ENCODE results near the gene IQCE.

IQCE gene

GRCh38 chr7:2646680-2647571 is 88.1 kb downstream of the IQCE start:
- no peak for DNase-seq (ENCODE audit: low read depth)

DNA sequence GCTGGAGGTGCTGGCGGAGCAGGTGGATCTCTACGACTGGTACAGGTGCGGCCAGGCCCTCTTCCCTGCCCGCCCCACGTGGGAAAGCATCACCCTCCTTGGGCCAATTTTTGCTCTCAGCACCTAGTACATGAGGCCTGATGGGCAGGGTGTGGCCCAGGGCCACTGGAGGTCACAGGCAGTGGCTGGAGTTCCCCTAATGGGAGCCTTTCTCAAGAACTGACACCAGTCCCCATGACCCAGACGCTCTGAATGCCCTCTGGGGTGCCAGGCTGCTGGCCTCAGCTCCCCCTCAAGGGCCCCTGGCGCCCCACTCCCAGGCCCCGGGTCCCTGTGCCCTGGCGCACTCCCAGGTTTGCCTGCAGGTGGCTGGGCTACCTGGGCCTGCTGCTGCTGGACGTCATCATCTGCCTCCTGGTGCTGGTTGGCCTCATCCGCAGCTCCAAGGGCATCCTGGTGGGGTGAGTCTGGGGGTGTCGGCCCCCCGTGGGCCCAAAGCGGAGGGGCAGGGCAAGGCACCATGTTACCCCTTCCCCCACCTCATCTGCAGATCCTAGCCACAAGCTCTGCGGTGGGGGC is 88.9 kb downstream of the IQCE start:
- DNase-seq (ENCODE audit: low read depth) = no peak

DNA sequence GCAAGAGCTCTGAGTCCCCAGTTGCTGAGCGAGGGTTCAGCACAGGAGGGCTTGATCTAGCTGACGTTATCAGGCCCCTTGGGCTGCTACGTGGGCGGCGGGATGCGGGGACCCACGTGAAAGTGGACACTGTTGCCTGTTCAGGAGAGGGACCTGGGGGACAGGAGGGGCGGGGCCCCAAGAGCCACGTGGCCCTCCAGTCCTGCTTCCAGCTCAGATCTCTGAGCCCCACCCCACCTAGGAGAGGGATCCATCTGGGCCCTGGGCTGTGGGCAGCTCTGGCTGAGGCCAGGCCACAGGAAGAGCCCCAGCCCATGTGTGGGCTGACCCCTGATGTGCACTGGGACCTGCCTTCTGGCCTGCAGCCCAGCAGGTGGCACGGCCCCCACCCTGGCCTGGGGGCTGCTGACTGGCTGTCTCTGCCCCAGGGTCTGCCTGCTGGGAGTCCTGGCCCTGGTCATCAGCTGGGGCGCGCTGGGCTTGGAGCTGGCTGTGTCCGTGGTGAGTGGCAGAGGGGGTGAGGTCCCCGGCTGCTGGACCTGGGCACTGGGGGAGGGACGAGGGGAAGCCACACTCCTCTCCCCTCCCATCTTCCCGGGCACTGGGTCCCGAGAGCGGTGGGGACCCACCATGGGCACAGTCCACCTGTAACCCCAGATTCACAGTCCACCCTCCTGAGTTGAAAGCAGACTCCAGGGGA is 90.5 kb downstream of the IQCE start:
- DNase-seq (ENCODE audit: low read depth) = no peak

DNA sequence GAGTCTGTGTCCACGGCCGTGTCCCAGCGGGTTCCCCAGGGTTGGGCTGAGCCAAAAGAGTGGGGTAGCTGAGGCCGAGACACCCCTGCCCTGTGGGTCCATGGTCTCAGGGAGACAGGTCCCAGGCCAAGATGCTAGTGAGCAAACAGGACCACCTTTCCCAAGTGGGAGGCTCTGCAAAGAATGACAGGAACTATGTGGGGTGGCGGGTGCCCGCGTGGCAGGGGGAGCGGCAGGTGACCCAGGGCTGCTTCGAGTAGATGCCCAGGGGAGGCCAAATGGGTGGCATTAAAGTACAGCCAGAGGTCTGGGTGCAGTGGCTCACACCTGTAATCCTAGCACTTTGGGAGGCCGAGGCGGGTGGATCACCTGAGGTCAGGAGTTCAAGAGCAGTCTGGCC is 91.2 kb downstream of the IQCE start:
- no peak for DNase-seq (ENCODE audit: low read depth)

- DNase-seq (ENCODE audit: low read depth) = no peak
Observed at GRCh38 chr7:2650451-2650850, 91.7 kb downstream of the IQCE start.

GRCh38 chr7:2651336-2651735 is 92.6 kb downstream of the IQCE start:
- no peak for DNase-seq (ENCODE audit: low read depth)

GRCh38 chr7:2651847-2652735 is 93.3 kb downstream of the IQCE start:
- DNase-seq (ENCODE audit: low read depth) = no peak

GRCh38 chr7:2652736-2653060 is 93.9 kb downstream of the IQCE start:
- no peak for DNase-seq (ENCODE audit: low read depth)

- DNase-seq (ENCODE audit: low read depth) = no peak
Observed at GRCh38 chr7:2654059-2654458, 95.3 kb downstream of the IQCE start.

GRCh38 chr7:2655870-2656614 is 97.3 kb downstream of the IQCE start:
- no peak for DNase-seq (ENCODE audit: low read depth)

- DNase-seq (ENCODE audit: low read depth) = no peak
Observed at GRCh38 chr7:2657208-2657607, 98.4 kb downstream of the IQCE start.

GRCh38 chr7:2657920-2658671 is 99.3 kb downstream of the IQCE start:
- DNase-seq (ENCODE audit: low read depth) = no peak

DNA sequence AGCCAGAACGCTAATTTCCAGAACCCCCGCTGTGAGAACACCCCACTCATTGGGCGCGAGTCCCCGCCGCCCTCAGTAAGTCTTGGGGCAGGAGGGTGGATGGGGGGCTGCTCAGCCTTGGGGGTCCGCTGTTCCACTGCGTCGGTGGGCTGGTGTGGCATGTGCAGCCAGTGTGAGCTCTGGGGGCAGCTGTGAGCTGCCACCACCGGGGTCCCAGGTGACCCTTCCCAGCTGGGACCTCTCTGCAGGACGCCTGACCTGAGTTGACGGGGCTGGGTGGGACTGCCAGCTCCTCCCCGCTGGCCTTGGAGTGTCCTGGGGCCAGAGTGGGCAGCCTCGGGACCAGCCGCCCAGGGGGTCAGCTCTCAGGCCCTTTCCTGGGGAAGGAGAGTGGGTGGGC is 100.2 kb downstream of the IQCE start:
- no peak for DNase-seq (ENCODE audit: low read depth)

DNA sequence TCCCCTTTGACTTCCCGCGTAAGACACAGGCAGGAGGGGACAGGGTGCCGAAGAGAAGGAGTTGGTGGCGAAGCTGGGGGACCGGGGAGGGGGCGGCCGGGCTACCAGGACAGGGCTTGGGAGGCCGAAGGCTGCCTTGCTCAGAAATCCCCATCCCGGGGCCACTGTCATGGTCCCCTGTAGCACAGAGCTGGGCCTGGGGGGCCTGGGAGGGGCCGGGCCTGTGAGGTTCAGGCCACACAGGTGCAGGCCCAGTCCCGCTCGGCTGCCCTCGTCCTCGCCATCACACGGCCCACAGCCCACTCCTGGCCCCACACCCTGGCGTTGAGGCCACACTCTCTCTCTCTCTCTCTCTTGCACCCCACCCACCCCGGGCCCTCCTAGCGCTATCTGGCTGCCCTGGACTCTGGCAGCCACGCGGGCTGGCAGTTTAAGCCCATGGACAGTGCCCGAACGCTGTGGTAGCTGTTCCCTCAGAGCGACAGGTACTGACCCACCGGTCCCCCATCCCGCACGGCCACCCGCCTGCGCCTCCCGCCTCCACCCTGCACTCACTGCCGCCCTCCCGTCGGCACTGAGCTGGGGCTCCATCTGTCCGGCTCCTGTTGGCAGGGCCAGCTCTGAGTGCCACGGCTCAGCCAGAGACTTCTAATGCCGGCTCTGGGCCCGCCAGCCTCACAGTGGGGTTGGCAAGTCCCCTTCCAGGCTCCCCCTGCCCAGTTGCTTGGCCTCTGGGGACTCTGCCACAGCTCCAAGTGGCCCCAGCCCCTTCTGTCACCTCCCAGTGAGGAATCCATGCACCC is 101.0 kb downstream of the IQCE start:
- DNase-seq (ENCODE audit: low read depth) = no peak

GRCh38 chr7:2660359-2661095 is 101.7 kb downstream of the IQCE start:
- DNase-seq (ENCODE audit: low read depth) = no peak

GRCh38 chr7:2661096-2661449 is 102.3 kb downstream of the IQCE start:
- DNase-seq (ENCODE audit: low read depth) = no peak

DNA sequence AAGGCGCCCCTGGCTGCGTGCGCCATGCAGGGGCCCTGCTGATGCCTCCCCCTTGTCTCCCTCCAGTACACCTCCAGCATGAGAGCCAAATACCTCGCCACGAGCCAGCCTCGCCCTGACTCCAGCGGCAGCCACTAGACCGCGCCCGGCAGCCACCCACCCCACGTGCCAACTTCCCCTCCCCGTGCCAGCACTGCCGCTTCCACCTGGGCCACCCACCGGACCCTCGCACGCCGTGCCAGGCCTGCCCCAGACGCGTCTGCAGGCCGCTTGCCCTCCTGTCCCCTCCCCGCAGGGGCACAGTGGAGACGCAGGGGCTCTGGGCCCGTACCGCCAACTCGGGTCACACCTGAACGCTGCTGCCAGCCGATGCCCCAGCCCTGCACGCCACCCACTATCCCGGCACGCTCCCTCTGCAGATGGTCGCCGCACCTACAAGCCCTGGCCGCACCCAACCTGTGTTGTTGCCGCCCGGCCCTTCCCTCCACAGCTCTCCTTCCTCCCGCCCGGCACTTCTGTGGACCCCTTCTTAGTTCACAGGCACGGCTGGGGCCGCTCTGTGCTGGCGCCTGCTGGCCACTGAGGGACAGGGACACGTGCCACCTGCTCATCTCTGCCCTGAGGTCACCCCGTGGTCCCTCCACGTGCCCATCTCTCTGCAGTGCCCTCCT is 103.0 kb downstream of the IQCE start:
- no peak for DNase-seq (ENCODE audit: low read depth)

GRCh38 chr7:2662273-2663120 is 103.7 kb downstream of the IQCE start:
- DNase-seq (ENCODE audit: low read depth) = no peak

Data from fibroblast of the conjunctiva (primary cell).